ENCODE results near the gene OSBPL5. TPM values are rescaled to one million over a fixed set of nuclear protein-coding genes. Genes with fewer than 3 reads are reported as not detected.

OSBPL5 gene
- total RNA-seq, 1 experiment from 2014 or later = 6.4 TPM

DNA sequence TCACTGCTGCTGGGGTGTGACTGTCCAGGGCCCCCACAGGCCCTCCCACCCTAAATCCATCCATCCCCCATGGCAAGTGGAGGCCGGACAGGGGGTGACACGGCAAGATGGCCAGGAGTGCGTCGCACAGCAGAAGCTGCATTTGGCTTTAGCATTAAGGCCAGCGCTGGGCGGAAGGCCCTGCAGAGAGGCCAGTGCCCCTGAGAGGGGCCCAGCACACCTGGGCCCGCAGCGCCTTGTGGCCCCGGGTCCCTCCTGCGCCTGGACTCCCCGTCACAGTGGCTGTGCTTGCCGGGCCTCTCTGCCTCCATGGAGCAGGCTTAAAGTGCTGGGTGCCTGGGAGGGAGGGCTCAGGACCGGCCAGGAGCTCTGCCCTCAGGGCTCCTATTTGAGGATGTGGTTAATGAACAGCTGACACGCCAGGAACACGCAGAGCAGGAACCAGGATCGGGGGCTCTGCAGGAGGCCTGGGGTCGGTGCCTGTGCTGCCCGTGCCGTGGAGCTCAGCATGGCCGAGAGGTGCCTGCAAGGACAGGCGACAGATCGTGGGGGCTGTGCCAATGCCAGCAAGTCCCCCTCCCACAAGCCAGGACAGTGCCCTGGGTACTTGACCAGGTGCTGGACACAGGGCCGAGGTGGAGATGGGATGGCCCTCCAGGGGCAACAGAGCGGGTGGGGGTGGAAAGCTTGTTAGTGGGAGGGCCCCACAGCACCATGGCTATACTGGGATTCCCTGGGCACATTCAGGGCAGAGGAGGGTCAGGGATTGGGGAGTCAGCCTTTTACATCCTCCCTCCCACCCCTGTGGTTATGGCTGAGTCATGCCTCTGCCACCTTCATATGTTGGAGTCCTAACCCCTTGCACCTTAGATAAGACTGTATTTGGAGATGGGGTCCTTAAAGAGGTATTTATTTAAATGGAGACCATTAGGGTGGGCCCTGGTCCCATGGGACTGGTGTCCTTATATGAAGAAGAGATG is 77.0 kb downstream of the OSBPL5 start:
- no peak for TF ChIP-seq EZH2 (IDR thresholded peaks at IDR 0.05; ENCODE audit: low read depth)
- TF ChIP-seq, protein P1, sequence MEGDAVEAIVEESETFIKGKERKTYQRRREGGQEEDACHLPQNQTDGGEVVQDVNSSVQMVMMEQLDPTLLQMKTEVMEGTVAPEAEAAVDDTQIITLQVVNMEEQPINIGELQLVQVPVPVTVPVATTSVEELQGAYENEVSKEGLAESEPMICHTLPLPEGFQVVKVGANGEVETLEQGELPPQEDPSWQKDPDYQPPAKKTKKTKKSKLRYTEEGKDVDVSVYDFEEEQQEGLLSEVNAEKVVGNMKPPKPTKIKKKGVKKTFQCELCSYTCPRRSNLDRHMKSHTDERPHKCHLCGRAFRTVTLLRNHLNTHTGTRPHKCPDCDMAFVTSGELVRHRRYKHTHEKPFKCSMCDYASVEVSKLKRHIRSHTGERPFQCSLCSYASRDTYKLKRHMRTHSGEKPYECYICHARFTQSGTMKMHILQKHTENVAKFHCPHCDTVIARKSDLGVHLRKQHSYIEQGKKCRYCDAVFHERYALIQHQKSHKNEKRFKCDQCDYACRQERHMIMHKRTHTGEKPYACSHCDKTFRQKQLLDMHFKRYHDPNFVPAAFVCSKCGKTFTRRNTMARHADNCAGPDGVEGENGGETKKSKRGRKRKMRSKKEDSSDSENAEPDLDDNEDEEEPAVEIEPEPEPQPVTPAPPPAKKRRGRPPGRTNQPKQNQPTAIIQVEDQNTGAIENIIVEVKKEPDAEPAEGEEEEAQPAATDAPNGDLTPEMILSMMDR (conservative IDR thresholded peaks at IDR 0.05) = no peak
- H3K9me3 ChIP-seq (ENCODE audit: insufficient read depth, low read depth) = no peaks in the 10 kb centered on the region
- H3K79me2 ChIP-seq (ENCODE audit: low read depth) = no peaks in the 10 kb centered on the region
- H3F3A ChIP-seq (ENCODE audit: insufficient read depth, low read depth) = no peaks in the 10 kb centered on the region
- H3K27ac ChIP-seq = no peak overlapping the region
- H3K27me3 ChIP-seq (ENCODE audit: insufficient read depth, low read depth) = no peaks in the 10 kb centered on the region
- intact Hi-C loops (cut with micrococcal nuclease; ENCODE audit: unreplicated experiment) = no loop called here
- no peaks in the 10 kb centered on the region for H4K20me1 ChIP-seq (ENCODE audit: insufficient read depth)
- POLR2A ChIA-PET (ENCODE audit: unreplicated experiment) = interaction anchor here (0.6 kb wide), 1 partner anchor 13 kb away, joined by 4 read pairs; no protein-coding TSS in a partner anchor
- DNase-seq = peak in 1 of 2 experiments; percentile 22
- H3K36me3 ChIP-seq (ENCODE audit: low read depth) = no peaks in the 10 kb centered on the region
- H3K4me3 ChIP-seq = no peak overlapping the region
- BruUV-seq (replicated peaks) = no TSS peak
- no peak overlapping the region for H2AFZ ChIP-seq
- CTCF ChIA-PET = no interaction called here
- no peaks in the 10 kb centered on the region; the same call in 1 of the 2 replicates for H3K4me1 ChIP-seq (replicated peaks; ENCODE audit: insufficient read depth)
- H3K9me2 ChIP-seq (ENCODE audit: insufficient read depth) = no peaks in the 10 kb centered on the region
- H3K4me2 ChIP-seq = peak overlapping the region; percentile 31; the same call in 1 of the 2 replicates

DNA sequence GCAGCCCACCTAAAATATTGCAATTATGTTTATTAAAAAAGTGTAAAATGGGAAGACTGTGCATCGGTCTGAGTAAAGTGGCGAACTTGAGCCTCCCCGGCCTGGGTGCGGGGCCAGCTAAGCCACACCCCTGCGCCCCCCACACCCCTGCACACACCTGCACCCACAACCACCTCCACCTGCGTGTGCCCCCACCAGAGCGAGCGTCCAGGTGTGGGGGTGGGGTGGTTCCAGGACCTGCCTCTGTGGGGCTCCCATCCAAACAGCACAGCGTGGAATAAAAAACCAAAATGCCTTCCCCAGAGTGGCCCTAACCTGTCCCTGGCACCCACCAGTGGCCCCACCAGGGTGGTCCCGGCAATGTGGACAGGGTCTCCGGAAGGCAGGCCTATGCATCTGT is 77.7 kb downstream of the OSBPL5 start:
- Histone ChIP-seq H3F3A (ENCODE audit: insufficient read depth, low read depth) (no peaks in the 10 kb centered on the region), H3K27ac (no peak overlapping the region), H3K27me3 (ENCODE audit: insufficient read depth, low read depth) (no peaks in the 10 kb centered on the region), H3K4me1 (replicated peaks; ENCODE audit: insufficient read depth) (no peaks in the 10 kb centered on the region; the same call in 1 of the 2 replicates), H3K9me3 (ENCODE audit: insufficient read depth, low read depth) (no peaks in the 10 kb centered on the region), H3K9me2 (ENCODE audit: insufficient read depth) (no peaks in the 10 kb centered on the region), H2AFZ (no peak overlapping the region), H3K36me3 (ENCODE audit: low read depth) (no peaks in the 10 kb centered on the region), H3K4me3 (no peak overlapping the region), H3K79me2 (ENCODE audit: low read depth) (no peaks in the 10 kb centered on the region), H4K20me1 (ENCODE audit: insufficient read depth) (no peaks in the 10 kb centered on the region), H3K4me2 (no peak overlapping the region)
- no TSS peak for BruUV-seq (replicated peaks)
- DNase-seq = no peak
- TF ChIP-seq, protein P1 (conservative IDR thresholded peaks at IDR 0.05) = no peak
- no peak for TF ChIP-seq EZH2 (IDR thresholded peaks at IDR 0.05; ENCODE audit: low read depth)
- intact Hi-C loops (cut with micrococcal nuclease; ENCODE audit: unreplicated experiment) = no loop called here
- ChIA-PET CTCF (no interaction called here), POLR2A (ENCODE audit: unreplicated experiment) (no interaction called here)

DNA sequence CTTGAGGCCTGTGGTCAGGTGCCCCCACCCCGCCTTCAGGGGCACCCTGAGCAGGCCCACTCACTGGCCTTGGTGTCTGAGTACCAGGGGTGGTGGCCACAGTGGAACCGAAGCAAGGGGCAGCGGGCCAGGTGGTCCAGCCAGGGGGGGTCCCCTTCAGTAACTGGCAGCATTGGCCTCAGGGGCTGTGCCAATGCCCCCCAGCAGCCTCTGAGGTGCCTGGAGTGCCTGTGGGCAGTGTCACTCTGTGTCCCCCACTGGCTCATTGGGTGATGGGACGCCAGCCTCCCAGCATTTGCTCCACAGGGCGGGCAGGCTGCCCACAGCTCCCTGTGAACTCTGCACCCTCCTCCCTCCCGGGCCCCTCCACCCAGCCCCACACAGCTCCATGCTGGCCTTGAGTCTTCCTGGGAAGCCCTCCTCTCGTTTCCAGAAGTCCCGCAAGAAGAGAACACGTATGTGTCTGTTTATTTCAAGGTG is 78.4 kb downstream of the OSBPL5 start:
- no peaks in the 10 kb centered on the region for H4K20me1 ChIP-seq (ENCODE audit: insufficient read depth)
- H3K4me3 ChIP-seq = no peak overlapping the region
- TF ChIP-seq, protein P1 (conservative IDR thresholded peaks at IDR 0.05) = no peak
- no peak for TF ChIP-seq EZH2 (IDR thresholded peaks at IDR 0.05; ENCODE audit: low read depth)
- no peak overlapping the region for H3K4me2 ChIP-seq
- H3K27ac ChIP-seq = no peak overlapping the region
- DNase-seq = no peak
- POLR2A ChIA-PET (ENCODE audit: unreplicated experiment) = no interaction called here
- no peaks in the 10 kb centered on the region for H3K79me2 ChIP-seq (ENCODE audit: low read depth)
- H3K9me3 ChIP-seq (ENCODE audit: insufficient read depth, low read depth) = no peaks in the 10 kb centered on the region
- no TSS peak for BruUV-seq (replicated peaks)
- H3K36me3 ChIP-seq (ENCODE audit: low read depth) = no peaks in the 10 kb centered on the region
- H3K27me3 ChIP-seq (ENCODE audit: insufficient read depth, low read depth) = no peaks in the 10 kb centered on the region
- no peaks in the 10 kb centered on the region; the same call in 1 of the 2 replicates for H3K4me1 ChIP-seq (replicated peaks; ENCODE audit: insufficient read depth)
- no peaks in the 10 kb centered on the region for H3K9me2 ChIP-seq (ENCODE audit: insufficient read depth)
- H3F3A ChIP-seq (ENCODE audit: insufficient read depth, low read depth) = no peaks in the 10 kb centered on the region
- intact Hi-C loops (cut with micrococcal nuclease; ENCODE audit: unreplicated experiment) = no loop called here
- CTCF ChIA-PET = no interaction called here
- no peak overlapping the region for H2AFZ ChIP-seq
